ENCODE data around the gene DTHD1.

DTHD1 gene

DNA sequence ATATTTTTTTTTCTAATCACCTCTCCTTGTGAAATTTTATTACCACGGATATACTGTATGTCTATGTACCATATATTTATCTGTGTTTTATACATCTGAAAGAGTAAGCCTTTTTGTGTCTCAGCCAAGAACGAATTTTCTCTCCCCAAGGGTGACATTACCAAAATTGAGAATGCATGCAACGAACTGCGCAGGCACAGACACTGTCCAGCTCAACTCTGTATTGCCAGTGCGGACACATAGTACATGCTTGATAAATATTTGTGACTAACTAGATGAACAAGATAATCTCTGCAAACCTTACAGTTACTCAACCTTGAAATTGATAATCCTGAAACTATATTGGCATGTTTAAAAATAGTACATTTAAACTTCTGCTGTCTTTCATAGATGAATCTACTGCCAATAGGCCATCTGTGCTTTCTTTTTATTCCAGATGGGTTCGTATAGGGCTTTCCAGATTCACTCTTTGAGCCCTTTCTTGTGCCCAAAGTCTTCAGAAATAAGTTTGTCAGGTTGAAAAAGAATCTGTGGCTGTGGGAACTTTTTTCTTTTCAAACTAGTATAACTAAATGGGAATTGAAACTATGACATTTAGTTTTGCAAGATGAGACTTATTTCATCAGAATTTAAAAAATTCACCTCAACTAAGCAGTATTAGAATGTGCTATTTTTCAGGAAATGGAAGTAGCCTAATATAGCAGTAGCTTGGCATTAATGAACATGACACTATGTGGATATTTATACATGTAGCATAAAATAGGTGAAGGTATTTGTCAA, 38.9 kb downstream of the DTHD1 start:
- CTCF ChIA-PET = no interaction called here
- H3K27ac ChIP-seq = no peak overlapping the region
- TF ChIP-seq, protein P1, sequence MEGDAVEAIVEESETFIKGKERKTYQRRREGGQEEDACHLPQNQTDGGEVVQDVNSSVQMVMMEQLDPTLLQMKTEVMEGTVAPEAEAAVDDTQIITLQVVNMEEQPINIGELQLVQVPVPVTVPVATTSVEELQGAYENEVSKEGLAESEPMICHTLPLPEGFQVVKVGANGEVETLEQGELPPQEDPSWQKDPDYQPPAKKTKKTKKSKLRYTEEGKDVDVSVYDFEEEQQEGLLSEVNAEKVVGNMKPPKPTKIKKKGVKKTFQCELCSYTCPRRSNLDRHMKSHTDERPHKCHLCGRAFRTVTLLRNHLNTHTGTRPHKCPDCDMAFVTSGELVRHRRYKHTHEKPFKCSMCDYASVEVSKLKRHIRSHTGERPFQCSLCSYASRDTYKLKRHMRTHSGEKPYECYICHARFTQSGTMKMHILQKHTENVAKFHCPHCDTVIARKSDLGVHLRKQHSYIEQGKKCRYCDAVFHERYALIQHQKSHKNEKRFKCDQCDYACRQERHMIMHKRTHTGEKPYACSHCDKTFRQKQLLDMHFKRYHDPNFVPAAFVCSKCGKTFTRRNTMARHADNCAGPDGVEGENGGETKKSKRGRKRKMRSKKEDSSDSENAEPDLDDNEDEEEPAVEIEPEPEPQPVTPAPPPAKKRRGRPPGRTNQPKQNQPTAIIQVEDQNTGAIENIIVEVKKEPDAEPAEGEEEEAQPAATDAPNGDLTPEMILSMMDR (conservative IDR thresholded peaks at IDR 0.05; ENCODE audit: low read depth) = no peak
- no peak for DNase-seq (ENCODE audit: low spot score)
- POLR2A ChIA-PET (ENCODE audit: low non-redundant PET) = no interaction called here

DNA sequence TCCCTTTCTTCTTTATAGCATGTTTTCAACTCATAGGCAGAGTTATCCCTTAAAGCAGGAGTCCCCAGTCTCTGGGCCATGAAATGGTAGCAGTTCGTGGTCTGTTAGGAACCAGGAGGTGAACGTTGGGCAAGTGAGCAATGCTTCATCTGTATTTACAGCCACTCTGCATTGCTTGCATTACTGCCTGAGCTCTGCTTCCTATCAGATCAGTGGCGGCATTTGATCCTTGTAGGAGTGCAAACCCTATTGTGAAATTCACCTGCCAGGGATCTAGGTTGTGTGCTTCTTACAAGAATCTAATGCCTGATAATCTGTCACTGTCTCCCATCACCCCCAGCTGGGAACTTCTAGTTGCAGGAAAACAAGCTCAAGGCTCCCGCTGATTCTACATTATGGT, 39.8 kb downstream of the DTHD1 start:
- CTCF ChIA-PET = no interaction called here
- TF ChIP-seq, protein P1 (conservative IDR thresholded peaks at IDR 0.05; ENCODE audit: low read depth) = no peak
- POLR2A ChIA-PET (ENCODE audit: low non-redundant PET) = no interaction called here
- no peak for DNase-seq (ENCODE audit: low spot score)
- no peak overlapping the region for H3K27ac ChIP-seq

DNA sequence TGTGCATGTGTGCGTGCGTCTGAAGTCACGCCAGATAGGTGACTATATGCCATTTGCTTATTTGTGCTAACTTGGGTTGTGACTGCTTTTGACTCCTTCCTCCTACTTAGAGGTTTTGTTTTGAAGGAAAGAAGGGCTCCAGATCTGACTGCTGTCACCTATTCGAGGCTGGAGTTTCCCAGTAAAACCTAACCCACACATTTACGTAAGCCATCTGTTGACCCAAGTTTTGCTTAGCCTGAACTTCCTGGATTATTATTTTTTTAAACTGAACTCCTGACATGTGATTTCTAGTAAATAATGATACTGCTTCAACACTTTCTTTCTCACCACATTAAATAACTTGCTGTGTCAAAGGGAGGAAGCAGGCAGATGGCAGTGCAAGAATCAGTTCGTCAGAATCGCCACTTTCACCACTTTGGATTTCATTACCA, 41.5 kb downstream of the DTHD1 start:
- TF ChIP-seq, protein P1 (conservative IDR thresholded peaks at IDR 0.05; ENCODE audit: low read depth) = no peak
- no peak overlapping the region for H3K27ac ChIP-seq
- ChIA-PET CTCF (no interaction called here), POLR2A (ENCODE audit: low non-redundant PET) (no interaction called here)
- no peak for DNase-seq (ENCODE audit: low spot score)

- ChIA-PET POLR2A (ENCODE audit: low non-redundant PET) (no interaction called here), CTCF (no interaction called here)
- TF ChIP-seq, protein P1 (conservative IDR thresholded peaks at IDR 0.05; ENCODE audit: low read depth) = no peak
- no peak overlapping the region for H3K27ac ChIP-seq
- no peak for DNase-seq (ENCODE audit: low spot score)
Observed at GRCh38 chr4:36323816-36324419, 42.5 kb downstream of the DTHD1 start.

GRCh38 chr4:36324808-36325207, 43.4 kb downstream of the DTHD1 start:
- TF ChIP-seq, protein P1 (conservative IDR thresholded peaks at IDR 0.05; ENCODE audit: low read depth) = no peak
- no peak for DNase-seq (ENCODE audit: low spot score)
- no peak overlapping the region for H3K27ac ChIP-seq
- ChIA-PET CTCF (interaction anchor here (0.7 kb wide), 1 partner anchor 150 kb away, joined by 3 read pairs; no protein-coding TSS in a partner anchor), POLR2A (ENCODE audit: low non-redundant PET) (no interaction called here)

- no peak for DNase-seq (ENCODE audit: low spot score)
- no peak overlapping the region for H3K27ac ChIP-seq
- TF ChIP-seq, protein P1 (conservative IDR thresholded peaks at IDR 0.05; ENCODE audit: low read depth) = no peak
- ChIA-PET POLR2A (ENCODE audit: low non-redundant PET) (no interaction called here), CTCF (interaction anchor here (0.7 kb wide), 1 partner anchor 150 kb away, joined by 3 read pairs; no protein-coding TSS in a partner anchor)
Observed at GRCh38 chr4:36325499-36325898, 44.1 kb downstream of the DTHD1 start.

Measured in RWPE1 (cell line).